GM12874 (cell line): Measurements from ENCODE around the gene MKNK1.

Experiments
- CTCF ChIP-seq: IDR thresholded peaks from 2 replicates; pipeline ENCODE4 v1.5.1; 2011; ENCODE audit warnings: low read depth, mild to moderate bottlenecking, control low read depth, low read length, moderate library complexity; ENCODE audit not compliant: insufficient read depth

Gene MKNK1

GRCh38 chr1:46603481-46603857 lies 599 bp downstream of the MKNK1 start:
- TF ChIP-seq CTCF = no peak

GRCh38 chr1:46601257-46602007 lies 2.6 kb downstream of the MKNK1 start:
- TF ChIP-seq CTCF = no peak

GRCh38 chr1:46599059-46599970 lies 4.8 kb downstream of the MKNK1 start:
- no peak for TF ChIP-seq CTCF

GRCh38 chr1:46596846-46597245 lies 7.2 kb downstream of the MKNK1 start:
- no peak for TF ChIP-seq CTCF

GRCh38 chr1:46596036-46596435 lies 8.0 kb downstream of the MKNK1 start:
- no peak for TF ChIP-seq CTCF

- no peak for TF ChIP-seq CTCF
Observed at GRCh38 chr1:46595127-46595526, 8.9 kb downstream of the MKNK1 start.

GRCh38 chr1:46594063-46594462 lies 10.0 kb downstream of the MKNK1 start:
- TF ChIP-seq CTCF = no peak
